Natural killer cell (primary cell): ENCODE results near the gene SIM1. TPM values are rescaled to one million over a fixed set of nuclear protein-coding genes. Genes with fewer than 3 reads are reported as not detected.
A peak's percentile ranks its signal among the peaks of the same experiment; 100 is the strongest.

Source experiments
- ATAC-seq, 3 donors: fragments of 150-1000 bp in 2 of 3; fragments of 200-7000 bp in 1 of 3; cut with Tn5 transposase; 1 replicate in 1 of 3; 2 replicates in 2 of 3; pipeline ENCODE4 v1.10.0; 2021; ENCODE audit warnings: mild to moderate bottlenecking in 2 of 3, moderate library complexity in 2 of 3
- DNase-seq, 2 donors: peaks; one replicate each; pipeline versions ENCODE4 v3.0.0 to v3.0.0-alpha.2; 2013 to 2021; ENCODE audit warnings: mixed read lengths in 1 of 2
- H3K27ac ChIP-seq: one replicate; pipeline ENCODE4 v1.5.1; 2013; ENCODE audit warnings: mild to moderate bottlenecking, low read length
- H3K27me3 ChIP-seq: one replicate; pipeline ENCODE4 v1.6.1; 2013; ENCODE audit warnings: low read length; ENCODE audit not compliant: control insufficient read depth, insufficient read depth
- H3K36me3 ChIP-seq: one replicate; pipeline ENCODE4 v1.6.1; 2013; ENCODE audit warnings: low read length; ENCODE audit not compliant: control insufficient read depth, insufficient read depth
- H3K4me1 ChIP-seq: one replicate; pipeline ENCODE4 v1.6.1; 2013; ENCODE audit warnings: low read length; ENCODE audit not compliant: control insufficient read depth, insufficient read depth
- H3K4me3 ChIP-seq: one replicate; pipeline ENCODE4 v1.5.1; 2013; ENCODE audit warnings: low read length
- H3K9me3 ChIP-seq: one replicate; pipeline ENCODE4 v1.6.1; 2013; ENCODE audit warnings: low read length; ENCODE audit not compliant: control insufficient read depth, insufficient read depth
- H3K27ac Mint-ChIP-seq, 2 donors: one replicate each; pipeline ENCODE4 v1.8.0; 2022; ENCODE audit warnings: mild to moderate bottlenecking in 2 of 2, mixed read lengths in 2 of 2, moderate library complexity in 1 of 2
- H3K27me3 Mint-ChIP-seq, 2 donors: one replicate each; pipeline ENCODE4 v1.8.0; 2022; ENCODE audit warnings: low read depth in 2 of 2, mixed read lengths in 2 of 2
- H3K36me3 Mint-ChIP-seq: one replicate; pipeline ENCODE4 v1.8.0; 2022; ENCODE audit warnings: mixed read lengths
- H3K4me1 Mint-ChIP-seq, 2 donors: one replicate each; pipeline ENCODE4 v1.8.0; 2022; ENCODE audit warnings: mixed read lengths in 2 of 2
- H3K4me3 Mint-ChIP-seq: one replicate; pipeline ENCODE4 v1.8.0; 2022; ENCODE audit warnings: mild to moderate bottlenecking, moderate library complexity, mixed read lengths
- H3K9me3 Mint-ChIP-seq, 2 donors: one replicate each; pipeline ENCODE4 v1.8.0; 2022; ENCODE audit warnings: mixed read lengths in 2 of 2
- CTCF ChIP-seq: fragments of 200-600 bp; IDR thresholded peaks from one replicate; pipeline ENCODE4 v1.8.0; 2022; ENCODE audit warnings: antibody characterized with exemption
- WGBS: methylation state at CpG from one replicate; pipeline ENCODE4 v1.1.7; 2013; ENCODE audit warnings: missing lambda C conversion rate; ENCODE audit not compliant: insufficient coverage; 5-methylcytosine and 5-hydroxymethylcytosine counted together
- intact Hi-C: fragments of 100-400 bp; cut with micrococcal nuclease; formaldehyde crosslinking; loops from one replicate; pipeline ENCODE4 v1.14.2; 2022
- total RNA-seq, 4 donors: library from RNA; stranded (reverse); fragments of 120-200 nt in 1 of 4; gene quantifications; one replicate each; pipeline versions ENCODE4 v1.2.3 to v1.2.4, GENCODE V29; 2013 to 2022

The SIM1 gene
- total RNA-seq, 3 donors from 2014 or later (not counting 1 experiment from before 2014, with no cell fraction given): not detected

GRCh38 chr6:100482698-100483097 is 18.0 kb upstream of the SIM1 start:
- no peaks in the 10 kb centered on the region for H3K27me3 ChIP-seq
- no peak overlapping the region for H3K27ac Mint-ChIP-seq
- H3K36me3 Mint-ChIP-seq: no peaks in the 10 kb centered on the region
- no peak for TF ChIP-seq CTCF
- H3K4me3 Mint-ChIP-seq: no peak overlapping the region
- H3K27ac ChIP-seq: no peak overlapping the region
- WGBS: 70% methylated on average over 2 of the region's 2 CpGs
- no peaks in the 10 kb centered on the region for H3K9me3 Mint-ChIP-seq
- H3K27me3 Mint-ChIP-seq: peaks cover 7 to 20% of the 10 kb centered on the region in 2 donors
- H3K9me3 ChIP-seq: no peaks in the 10 kb centered on the region
- no peaks in the 10 kb centered on the region for H3K4me1 ChIP-seq
- H3K4me3 ChIP-seq: no peak overlapping the region
- intact Hi-C loops: no loop called here
- ATAC-seq (no peak), DNase-seq (no peak)
- no peaks in the 10 kb centered on the region for H3K4me1 Mint-ChIP-seq
- no peaks in the 10 kb centered on the region for H3K36me3 ChIP-seq

- Histone ChIP-seq H3K4me1 (no peaks in the 10 kb centered on the region), H3K36me3 (no peaks in the 10 kb centered on the region), H3K27me3 (no peaks in the 10 kb centered on the region), H3K9me3 (no peaks in the 10 kb centered on the region), H3K4me3 (no peak overlapping the region), H3K27ac (no peak overlapping the region)
- H3K4me1 Mint-ChIP-seq: no peaks in the 10 kb centered on the region
- intact Hi-C loops: loop anchor here (5.0 kb wide), 1 partner anchor 612 kb away; no protein-coding TSS in a partner anchor
- H3K9me3 Mint-ChIP-seq: no peaks in the 10 kb centered on the region
- peak; percentile 60 for TF ChIP-seq CTCF
- no peak for ATAC-seq
- peak in 1 of 2 donors; percentile 49 for DNase-seq
- peaks cover 18 to 19% of the 10 kb centered on the region in 2 donors for H3K27me3 Mint-ChIP-seq
- H3K4me3 Mint-ChIP-seq: no peak overlapping the region
- no peak overlapping the region for H3K27ac Mint-ChIP-seq
- 93% methylated on average over 2 of the region's 3 CpGs for whole genome bisulfite sequencing
- H3K36me3 Mint-ChIP-seq: no peaks in the 10 kb centered on the region
Measured at GRCh38 chr6:100479179-100480035, 14.7 kb upstream of the SIM1 start.

- Histone ChIP-seq H3K27me3 (peaks cover 3% of the 10 kb centered on the region), H3K4me3 (no peak overlapping the region), H3K9me3 (no peaks in the 10 kb centered on the region), H3K4me1 (no peaks in the 10 kb centered on the region), H3K36me3 (no peaks in the 10 kb centered on the region), H3K27ac (no peak overlapping the region)
- no peak for TF ChIP-seq CTCF
- WGBS: 73% methylated on average over 9 of the region's 10 CpGs
- H3K27me3 Mint-ChIP-seq: peaks cover 34 to 40% of the 10 kb centered on the region in 2 donors
- H3K27ac Mint-ChIP-seq: no peak overlapping the region
- intact Hi-C loops: loop anchor here (5.0 kb wide), 1 partner anchor 608 kb away; no protein-coding TSS in a partner anchor
- H3K9me3 Mint-ChIP-seq: no peaks in the 10 kb centered on the region
- ATAC-seq (no peak), DNase-seq (no peak)
- H3K4me3 Mint-ChIP-seq: no peak overlapping the region
- H3K36me3 Mint-ChIP-seq: peaks cover 7% of the 10 kb centered on the region
- no peaks in the 10 kb centered on the region for H3K4me1 Mint-ChIP-seq
Measured at GRCh38 chr6:100475554-100476320, 11.0 kb upstream of the SIM1 start.
